NB4 (cell line): ENCODE data around the gene NEMP2.
"Not testable (repeated sequence)": the region's sequence is repeated elsewhere in the genome, so short reads cannot be mapped to it uniquely, and the experiment has no call there.

ENCODE experiments used
- DNase-seq: peaks from one replicate; pipeline ENCODE4 v3.0.0; 2010; ENCODE audit warnings: low read depth
- H3K4me3 ChIP-seq: one replicate; pipeline ENCODE4 v1.5.1; 2011; ENCODE audit warnings: mild to moderate bottlenecking, low read depth, low read length, moderate library complexity
- MYC ChIP-seq: IDR thresholded peaks from 2 replicates; pipeline ENCODE4 v1.6.1; 2011; ENCODE audit warnings: low read depth, low read length
- POLR2A ChIP-seq: IDR thresholded peaks from 2 replicates; pipeline ENCODE4 v1.6.1; 2011; ENCODE audit warnings: mild to moderate bottlenecking; ENCODE audit not compliant: insufficient read length; ENCODE audit errors: extremely low read depth
- TF ChIP-seq, protein P1 (sequence below): IDR thresholded peaks from 2 replicates; pipeline ENCODE4 v1.6.1; 2011; ENCODE audit warnings: low read depth, low read length
- TF ChIP-seq, protein P2 (sequence below): IDR thresholded peaks from one replicate; pipeline ENCODE4 v1.5.1; 2012; ENCODE audit warnings: low read depth, low read length

Gene NEMP2

DNA sequence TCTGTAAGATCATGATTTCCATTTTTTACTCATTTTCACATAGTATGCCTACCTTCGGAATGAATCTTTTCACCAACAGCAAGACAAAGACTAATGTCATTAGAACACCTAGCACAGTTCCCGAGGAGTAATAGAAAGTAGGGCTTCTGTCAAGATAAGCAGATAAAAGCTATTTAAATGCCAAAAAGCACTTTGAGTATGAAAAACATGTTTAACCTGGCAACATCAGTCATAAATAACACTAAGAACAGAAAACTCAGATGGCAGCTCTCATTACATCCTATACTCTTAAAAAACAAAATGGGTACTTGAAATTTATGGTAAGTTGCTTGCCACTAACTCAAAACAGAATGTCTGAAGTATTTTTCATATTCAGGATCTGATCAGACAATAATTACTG lies 17.1 kb downstream of the NEMP2 start:
- no peak for TF ChIP-seq POLR2A
- TF ChIP-seq MYC: no peak
- TF ChIP-seq, protein P1, sequence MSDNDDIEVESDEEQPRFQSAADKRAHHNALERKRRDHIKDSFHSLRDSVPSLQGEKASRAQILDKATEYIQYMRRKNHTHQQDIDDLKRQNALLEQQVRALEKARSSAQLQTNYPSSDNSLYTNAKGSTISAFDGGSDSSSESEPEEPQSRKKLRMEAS: no peak
- TF ChIP-seq, protein P2, sequence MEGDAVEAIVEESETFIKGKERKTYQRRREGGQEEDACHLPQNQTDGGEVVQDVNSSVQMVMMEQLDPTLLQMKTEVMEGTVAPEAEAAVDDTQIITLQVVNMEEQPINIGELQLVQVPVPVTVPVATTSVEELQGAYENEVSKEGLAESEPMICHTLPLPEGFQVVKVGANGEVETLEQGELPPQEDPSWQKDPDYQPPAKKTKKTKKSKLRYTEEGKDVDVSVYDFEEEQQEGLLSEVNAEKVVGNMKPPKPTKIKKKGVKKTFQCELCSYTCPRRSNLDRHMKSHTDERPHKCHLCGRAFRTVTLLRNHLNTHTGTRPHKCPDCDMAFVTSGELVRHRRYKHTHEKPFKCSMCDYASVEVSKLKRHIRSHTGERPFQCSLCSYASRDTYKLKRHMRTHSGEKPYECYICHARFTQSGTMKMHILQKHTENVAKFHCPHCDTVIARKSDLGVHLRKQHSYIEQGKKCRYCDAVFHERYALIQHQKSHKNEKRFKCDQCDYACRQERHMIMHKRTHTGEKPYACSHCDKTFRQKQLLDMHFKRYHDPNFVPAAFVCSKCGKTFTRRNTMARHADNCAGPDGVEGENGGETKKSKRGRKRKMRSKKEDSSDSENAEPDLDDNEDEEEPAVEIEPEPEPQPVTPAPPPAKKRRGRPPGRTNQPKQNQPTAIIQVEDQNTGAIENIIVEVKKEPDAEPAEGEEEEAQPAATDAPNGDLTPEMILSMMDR: no peak
- no peak overlapping the region for H3K4me3 ChIP-seq
- DNase-seq: no peak

DNA sequence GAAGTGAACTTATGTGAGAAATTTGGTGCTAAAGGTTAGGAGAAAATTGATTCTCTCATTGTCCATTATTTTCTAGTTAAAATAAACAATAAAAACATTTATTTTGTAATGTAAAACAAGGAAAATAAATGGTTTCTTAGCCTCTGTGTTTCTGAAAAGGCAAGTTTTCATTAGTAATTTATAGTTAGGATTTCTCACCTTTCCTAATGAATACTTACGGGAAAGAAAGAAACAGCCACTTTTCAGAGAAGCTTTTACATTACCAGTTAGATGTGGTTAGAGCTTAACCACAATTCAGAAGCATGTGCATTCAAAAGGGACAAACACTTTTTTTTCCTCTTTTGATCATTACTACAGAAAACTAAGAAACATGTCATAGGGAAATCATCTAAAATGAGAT lies 18.8 kb downstream of the NEMP2 start:
- DNase-seq: no peak
- no peak overlapping the region for H3K4me3 ChIP-seq
- TF ChIP-seq MYC (no peak), POLR2A (no peak)
- TF ChIP-seq, protein P2: no peak
- TF ChIP-seq, protein P1: no peak

DNA sequence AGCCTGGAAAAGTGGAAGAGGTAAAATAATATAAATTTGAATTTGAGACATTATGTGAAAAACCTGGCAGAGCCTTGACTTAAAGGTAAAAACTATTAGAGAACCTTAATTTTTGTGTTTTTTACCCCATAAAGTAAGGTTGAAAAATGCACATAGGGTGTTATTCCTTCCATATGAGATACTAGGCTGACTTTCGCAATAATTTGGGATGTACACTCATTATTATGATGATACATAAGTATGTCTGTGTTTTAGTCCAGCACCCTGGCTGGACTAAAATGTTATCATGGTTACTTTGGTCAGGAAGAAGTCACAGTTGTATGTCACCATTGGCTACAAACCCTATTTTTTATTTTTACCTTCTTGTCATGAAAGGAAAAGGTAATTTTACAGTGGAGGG lies 19.8 kb downstream of the NEMP2 start:
- DNase-seq: no peak
- TF ChIP-seq, protein P2: no peak
- no peak for TF ChIP-seq MYC
- no peak for TF ChIP-seq POLR2A
- TF ChIP-seq, protein P1: no peak
- H3K4me3 ChIP-seq: no peak overlapping the region

DNA sequence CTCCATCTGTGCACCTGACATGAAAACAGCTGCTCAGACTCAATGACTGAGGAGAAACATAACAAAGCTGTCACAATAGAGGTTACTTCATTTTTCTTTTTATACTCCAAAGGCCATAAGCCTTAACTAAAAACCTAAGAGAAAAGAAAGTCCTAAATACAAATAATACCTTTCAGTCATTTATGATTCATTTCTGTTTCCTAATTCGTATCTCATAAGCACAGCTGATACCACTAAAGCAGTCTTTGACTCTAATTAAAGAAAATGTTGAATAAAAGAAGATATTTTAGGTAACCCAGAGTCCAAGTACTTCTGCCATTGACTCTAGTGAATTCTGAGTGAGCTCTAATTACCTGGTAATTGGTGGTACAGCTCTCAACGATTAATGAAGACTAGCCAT lies 20.6 kb downstream of the NEMP2 start:
- TF ChIP-seq POLR2A (no peak), MYC (no peak)
- TF ChIP-seq, protein P2: no peak
- TF ChIP-seq, protein P1: no peak
- no peak for DNase-seq

DNA sequence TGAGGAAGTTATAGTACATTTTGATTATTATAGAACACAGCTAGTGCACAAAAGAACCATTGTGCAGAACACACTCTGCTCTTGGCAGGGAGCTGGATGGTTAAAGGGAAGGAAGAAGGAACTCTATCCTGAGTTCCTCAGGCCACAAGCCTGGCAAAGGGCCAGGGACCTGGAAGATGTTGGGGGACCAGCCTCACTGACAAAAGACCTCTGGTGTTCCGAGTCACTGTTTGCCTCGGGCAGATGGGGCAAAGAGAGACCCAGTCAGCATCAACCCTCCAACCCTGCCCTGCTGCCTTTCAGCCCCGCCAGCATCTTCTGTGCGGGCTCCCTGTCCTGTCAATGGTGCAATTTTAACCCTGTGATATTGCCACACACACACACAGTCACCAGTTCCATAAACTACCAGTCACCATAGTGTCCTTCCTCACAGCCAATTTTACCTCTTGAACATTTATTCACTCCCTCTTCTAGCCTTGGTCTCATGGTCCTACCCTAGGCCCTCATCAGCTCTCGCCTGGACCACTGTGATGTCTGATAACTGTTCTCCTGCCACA lies 21.9 kb downstream of the NEMP2 start:
- no peak for DNase-seq
- no peak overlapping the region for H3K4me3 ChIP-seq
- no peak for TF ChIP-seq POLR2A
- TF ChIP-seq, protein P1: no peak
- TF ChIP-seq, protein P2: no peak
- no peak for TF ChIP-seq MYC

More for the DNA sequence above, 20.6 kb downstream of the NEMP2 start:
- H3K4me3 ChIP-seq: no peak overlapping the region

DNA sequence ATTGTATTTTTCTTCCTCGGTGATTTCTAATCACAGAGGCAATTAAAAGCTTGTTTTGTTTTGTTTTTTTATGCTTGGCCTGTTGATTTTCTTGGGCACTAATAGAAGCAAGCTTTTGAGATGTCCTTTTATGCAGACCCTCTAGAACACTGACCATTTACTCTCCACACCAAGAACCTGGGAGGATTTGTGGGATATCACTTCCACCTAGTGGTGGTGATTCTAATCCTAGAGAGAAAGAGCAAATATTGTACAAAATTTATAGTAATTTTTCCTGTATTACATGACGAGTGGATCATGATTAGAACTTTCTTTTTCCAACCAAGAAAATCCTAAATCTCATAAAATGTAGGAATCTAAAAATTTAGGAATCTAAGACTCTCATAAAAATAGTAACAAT lies 23.4 kb downstream of the NEMP2 start:
- TF ChIP-seq, protein P1: no peak
- no peak for TF ChIP-seq POLR2A
- TF ChIP-seq MYC: no peak
- peak; percentile 26 for DNase-seq
- no peak overlapping the region for H3K4me3 ChIP-seq

DNA sequence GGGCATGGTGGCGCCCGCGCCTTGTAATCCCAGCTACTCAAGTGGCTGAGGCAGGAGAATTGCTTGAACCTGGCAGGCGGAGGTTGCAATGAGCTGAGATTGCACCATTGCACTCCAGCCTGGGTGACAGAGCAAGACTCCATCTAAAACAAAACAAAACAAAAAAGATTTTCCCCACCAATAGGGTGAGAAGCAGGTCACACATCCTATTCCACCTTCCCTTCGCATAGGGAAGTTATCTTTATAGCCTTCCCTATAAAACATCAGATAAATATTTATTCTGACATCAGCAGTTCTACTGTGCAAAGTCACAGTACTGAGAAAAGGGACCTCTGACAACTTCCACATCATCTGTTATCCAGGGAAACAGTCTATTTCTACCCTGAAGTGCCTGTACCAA lies 24.6 kb downstream of the NEMP2 start:
- not testable (repeated sequence) for H3K4me3 ChIP-seq, DNase-seq
